GM12864 (cell line): ENCODE data around the gene AIRE.

Experiments used
- DNase-seq: peaks from one replicate; pipeline ENCODE4 v3.0.0-alpha.2; 2011; ENCODE audit warnings: low read depth
- H3K4me3 ChIP-seq: 2 replicates; pipeline ENCODE4 v1.5.1; 2011; ENCODE audit warnings: mild to moderate bottlenecking, low read depth, low read length, control low read depth
- TF ChIP-seq, protein P1 (sequence below): IDR thresholded peaks from 2 replicates; pipeline ENCODE4 v1.5.1; 2011; ENCODE audit warnings: low read depth, mild to moderate bottlenecking, moderate library complexity, low read length, control low read depth, inconsistent platforms; ENCODE audit errors: missing control alignments

Gene AIRE

DNA sequence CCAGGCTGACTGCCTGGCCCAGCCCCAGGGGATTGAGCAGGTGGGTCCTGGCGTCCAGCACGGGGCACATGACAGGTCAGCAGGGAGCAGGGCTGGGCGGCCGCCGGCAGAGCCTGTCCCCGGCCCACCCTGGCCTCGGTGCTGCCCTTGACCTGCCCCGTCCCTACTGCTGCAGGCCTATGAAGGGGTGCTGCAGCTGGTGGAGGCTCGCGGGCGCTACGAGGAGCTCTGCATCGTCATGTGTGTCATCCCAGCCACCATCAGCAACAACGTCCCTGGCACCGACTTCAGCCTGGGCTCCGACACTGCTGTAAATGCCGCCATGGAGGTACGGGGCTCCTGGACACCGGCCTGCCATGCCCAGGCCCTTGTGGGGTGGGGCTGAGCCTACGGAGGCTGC, 37.9 kb downstream of the AIRE start:
- DNase-seq: no peak
- TF ChIP-seq, protein P1, sequence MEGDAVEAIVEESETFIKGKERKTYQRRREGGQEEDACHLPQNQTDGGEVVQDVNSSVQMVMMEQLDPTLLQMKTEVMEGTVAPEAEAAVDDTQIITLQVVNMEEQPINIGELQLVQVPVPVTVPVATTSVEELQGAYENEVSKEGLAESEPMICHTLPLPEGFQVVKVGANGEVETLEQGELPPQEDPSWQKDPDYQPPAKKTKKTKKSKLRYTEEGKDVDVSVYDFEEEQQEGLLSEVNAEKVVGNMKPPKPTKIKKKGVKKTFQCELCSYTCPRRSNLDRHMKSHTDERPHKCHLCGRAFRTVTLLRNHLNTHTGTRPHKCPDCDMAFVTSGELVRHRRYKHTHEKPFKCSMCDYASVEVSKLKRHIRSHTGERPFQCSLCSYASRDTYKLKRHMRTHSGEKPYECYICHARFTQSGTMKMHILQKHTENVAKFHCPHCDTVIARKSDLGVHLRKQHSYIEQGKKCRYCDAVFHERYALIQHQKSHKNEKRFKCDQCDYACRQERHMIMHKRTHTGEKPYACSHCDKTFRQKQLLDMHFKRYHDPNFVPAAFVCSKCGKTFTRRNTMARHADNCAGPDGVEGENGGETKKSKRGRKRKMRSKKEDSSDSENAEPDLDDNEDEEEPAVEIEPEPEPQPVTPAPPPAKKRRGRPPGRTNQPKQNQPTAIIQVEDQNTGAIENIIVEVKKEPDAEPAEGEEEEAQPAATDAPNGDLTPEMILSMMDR: no peak
- no peak overlapping the region for H3K4me3 ChIP-seq

DNA sequence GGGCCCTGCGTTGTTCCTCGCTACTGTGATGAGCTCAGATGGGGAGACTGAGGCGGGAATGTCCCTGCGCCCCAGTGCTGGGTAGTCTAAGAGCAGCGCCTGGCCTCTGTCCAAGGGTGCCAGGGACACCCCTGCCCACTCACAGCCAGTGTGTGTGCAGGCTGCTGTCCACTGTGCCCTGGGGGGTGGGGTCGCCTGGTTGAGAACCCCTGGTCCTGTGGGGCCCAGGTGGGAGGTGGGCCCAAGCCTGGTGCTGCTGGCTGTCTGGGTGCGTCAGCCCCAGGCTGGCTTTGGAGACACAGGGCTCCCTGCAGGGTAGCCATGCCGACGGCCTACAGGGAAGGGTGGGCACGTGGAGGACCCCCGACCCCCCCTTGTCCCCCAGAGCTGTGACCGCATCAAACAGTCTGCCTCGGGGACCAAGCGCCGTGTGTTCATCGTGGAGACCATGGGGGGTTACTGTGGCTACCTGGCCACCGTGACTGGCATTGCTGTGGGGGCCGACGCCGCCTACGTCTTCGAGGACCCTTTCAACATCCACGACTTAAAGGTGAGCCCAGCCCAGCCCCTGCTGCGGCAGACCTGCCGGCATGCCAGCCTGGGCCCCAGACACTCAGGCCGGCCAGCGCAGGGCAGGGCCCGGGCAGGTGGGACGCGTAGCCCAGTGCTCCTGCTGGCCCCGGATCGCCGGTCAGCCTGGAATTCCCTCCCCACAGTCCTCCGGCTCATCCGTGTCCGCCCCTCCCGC, 38.6 kb downstream of the AIRE start:
- no peak overlapping the region for H3K4me3 ChIP-seq
- DNase-seq: no peak
- TF ChIP-seq, protein P1: no peak

DNA sequence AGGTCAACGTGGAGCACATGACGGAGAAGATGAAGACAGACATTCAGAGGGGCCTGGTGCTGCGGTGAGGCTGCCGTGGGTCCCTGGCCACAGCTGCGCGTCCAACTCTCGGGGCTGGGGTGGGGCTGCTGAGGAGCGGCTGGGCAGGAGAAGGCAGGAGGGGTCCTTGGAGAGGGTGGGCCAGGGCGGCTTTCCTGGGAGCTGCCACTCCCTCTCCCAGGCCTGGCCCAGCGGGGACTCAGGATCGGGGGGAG, 39.1 kb downstream of the AIRE start:
- DNase-seq: no peak
- H3K4me3 ChIP-seq: no peak overlapping the region
- TF ChIP-seq, protein P1: no peak

DNA sequence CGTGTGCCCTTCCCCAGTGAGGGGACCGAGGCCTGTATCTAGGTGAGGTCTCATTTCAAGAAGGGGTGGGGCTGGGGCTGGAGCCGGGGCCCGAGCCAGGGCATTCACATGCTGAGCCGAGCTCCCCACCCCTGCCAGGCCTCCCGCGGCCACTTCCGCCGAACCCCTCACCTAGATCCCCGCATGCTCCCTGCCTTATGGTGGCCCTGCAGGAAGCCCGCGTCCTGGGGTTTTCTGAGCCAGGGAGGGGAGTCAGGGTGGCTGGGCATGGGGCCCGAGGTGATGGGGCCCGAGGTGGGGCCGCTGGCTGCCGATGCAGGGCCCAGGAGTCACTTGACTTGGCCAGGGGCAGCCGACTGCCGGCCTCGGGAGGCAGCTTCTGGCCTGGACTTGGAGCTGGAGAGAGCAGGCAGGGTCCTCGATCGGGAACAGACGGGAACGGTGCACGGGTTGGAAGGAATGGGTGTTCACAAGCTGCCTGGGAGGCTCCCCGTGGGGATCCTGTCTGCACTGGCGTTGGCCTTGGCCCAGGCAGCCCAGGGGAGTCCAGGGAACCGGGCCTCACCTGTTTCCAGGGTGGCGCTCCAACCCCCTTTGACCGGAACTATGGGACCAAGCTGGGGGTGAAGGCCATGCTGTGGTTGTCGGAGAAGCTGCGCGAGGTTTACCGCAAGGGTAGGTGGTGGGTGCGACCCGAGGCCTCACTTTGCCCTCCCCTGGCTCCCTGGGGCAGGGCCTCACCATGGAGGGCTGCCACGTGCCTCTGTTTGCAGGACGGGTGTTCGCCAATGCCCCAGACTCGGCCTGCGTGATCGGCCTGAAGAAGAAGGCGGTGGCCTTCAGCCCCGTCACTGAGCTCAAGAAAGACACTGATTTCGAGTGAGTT, 40.0 kb downstream of the AIRE start:
- DNase-seq: no peak
- TF ChIP-seq, protein P1: no peak

DNA sequence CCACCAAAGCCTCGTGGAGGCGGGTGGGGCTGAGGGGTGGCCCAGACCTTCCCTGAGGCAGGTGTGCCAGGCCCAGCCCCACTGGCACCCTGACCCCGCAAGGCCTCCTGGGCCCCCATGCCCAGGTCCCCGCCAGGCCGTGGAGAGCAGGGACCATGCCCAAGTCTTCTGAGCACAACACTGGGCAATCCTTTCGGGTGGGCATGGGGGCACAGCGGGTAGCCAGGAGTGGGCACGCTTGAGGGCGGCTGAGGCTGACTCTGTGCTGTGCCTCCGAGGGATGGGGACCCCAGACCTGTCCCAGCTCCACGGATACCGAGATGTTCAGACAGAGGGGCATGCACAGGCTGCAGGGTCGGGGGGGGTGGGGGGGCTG, 40.6 kb downstream of the AIRE start:
- no peak overlapping the region for H3K4me3 ChIP-seq
- TF ChIP-seq, protein P1: no peak
- no peak for DNase-seq

More for the DNA sequence above, 40.0 kb downstream of the AIRE start:
- H3K4me3 ChIP-seq: no peak overlapping the region

DNA sequence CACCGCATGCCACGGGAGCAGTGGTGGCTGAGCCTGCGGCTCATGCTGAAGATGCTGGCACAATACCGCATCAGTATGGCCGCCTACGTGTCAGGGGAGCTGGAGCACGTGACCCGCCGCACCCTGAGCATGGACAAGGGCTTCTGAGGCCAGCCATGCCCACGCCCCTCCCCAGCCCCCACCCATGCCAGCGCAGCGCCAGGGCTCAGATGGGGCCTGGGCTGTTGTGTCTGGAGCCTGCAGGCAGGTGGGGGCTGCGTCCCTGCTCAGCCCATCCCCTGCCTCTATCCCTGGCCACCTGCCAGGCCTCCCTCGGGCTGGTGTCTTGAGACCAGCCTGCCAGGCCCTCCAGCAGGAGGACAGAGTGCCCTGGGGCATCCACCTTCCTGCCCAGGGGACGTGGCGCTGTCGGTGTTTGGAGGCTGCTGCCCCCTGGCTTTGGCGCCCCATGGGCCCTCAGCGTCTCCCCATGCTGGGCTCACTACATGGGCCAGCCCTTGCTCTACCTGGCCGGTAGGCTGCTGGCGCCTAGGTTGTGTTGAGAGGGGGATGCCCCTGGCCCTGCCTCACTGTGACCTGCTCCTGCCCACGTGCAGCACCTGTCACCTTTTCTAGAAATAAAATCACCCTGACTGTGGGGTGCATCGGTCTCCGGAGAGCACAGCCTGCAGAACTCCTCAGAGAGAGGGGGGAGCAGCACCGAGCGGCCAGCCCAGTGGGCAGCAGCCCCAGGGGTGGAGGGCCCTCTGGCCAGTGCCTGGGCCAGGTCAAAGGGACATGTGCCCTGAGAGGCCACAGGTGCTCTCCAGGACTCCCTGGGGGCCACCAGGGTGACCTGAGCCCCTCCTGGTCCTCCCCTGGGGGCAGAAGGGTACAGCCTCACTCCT, 41.3 kb downstream of the AIRE start:
- TF ChIP-seq, protein P1: no peak
- no peak for DNase-seq
- no peak overlapping the region for H3K4me3 ChIP-seq
